Ecto neural progenitor cell (in vitro differentiated cells): Measurements from ENCODE around the gene ALDH3B1.
A peak's percentile ranks its signal among the peaks of the same experiment; 100 is the strongest.

Experiments used
- DNase-seq: peaks from one replicate; pipeline ENCODE4 v3.0.0-alpha.2; 2018; ENCODE audit warnings: low spot score

Gene ALDH3B1

GRCh38 chr11:67997475-67997921 is 12.6 kb upstream of the ALDH3B1 start:
- no peak for DNase-seq

GRCh38 chr11:67998150-67999045 is 11.7 kb upstream of the ALDH3B1 start:
- DNase-seq, result no peak

- DNase-seq, result no peak
These were observed 10.9 kb upstream of the ALDH3B1 start for GRCh38 chr11:67999201-67999629.

GRCh38 chr11:67999704-68000103 is 10.4 kb upstream of the ALDH3B1 start:
- DNase-seq, result no peak

DNA sequence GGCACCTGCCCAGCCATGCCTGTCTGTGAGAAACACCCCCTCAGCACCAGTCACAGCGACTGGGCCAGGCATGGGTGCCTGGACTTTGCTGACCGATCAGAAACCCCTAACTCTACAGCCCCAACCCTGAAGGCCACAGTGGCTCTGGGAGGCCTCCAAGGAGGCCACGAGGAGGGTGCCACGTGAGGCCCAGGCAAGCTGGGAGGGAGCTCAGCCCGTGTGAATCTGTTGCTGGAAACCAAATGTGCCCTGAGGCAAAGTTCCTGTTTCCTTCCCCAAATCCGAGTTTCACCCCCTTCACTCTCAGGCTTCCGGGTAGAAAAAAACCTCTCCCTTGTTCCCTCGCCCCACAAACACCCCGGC is 7.6 kb upstream of the ALDH3B1 start:
- no peak for DNase-seq

GRCh38 chr11:68002938-68003845 is 6.9 kb upstream of the ALDH3B1 start:
- DNase-seq, result peak; percentile 72

- DNase-seq, result peak; percentile 83
These were observed 6.1 kb upstream of the ALDH3B1 start, which contains the start of gene UNC93B1 for GRCh38 chr11:68003846-68004550. Gene UNC93B1, minus strand, starts transcription at chr11:68004097. Its CDS starts 54 bp downstream, at chr11:68004043.

GRCh38 chr11:68004551-68005335 is 5.4 kb upstream of the ALDH3B1 start:
- no peak for DNase-seq

DNA sequence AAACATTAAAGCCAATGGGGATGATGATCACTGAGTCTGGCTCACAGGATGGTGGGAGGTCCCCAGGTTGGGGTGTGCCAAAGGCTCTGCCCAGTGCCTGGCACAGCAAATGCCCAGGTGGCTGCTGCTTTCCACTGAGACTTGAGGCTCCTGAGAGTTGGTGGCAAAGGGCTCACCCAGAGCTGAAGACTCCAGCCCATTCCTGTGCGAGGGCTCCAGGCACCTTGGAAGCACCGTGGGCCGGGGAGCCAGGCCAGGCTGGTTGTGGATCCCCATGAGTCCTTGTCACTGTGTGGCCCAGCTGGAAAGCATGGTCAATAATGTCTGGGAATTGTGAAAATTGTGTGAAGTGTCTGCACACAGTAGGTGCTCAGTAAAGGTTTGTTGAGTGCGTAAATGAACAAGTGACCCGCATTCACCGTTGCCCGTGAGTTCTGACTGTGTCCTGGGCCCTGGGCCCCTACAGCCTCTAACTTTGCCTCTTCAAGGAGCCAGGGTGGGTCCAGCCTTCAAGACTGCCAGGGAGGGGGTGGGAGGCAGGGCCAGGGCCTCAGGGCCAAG is 3.4 kb upstream of the ALDH3B1 start:
- DNase-seq, result no peak

- DNase-seq, result no peak
These were observed 2.4 kb upstream of the ALDH3B1 start for GRCh38 chr11:68007498-68008380.

DNA sequence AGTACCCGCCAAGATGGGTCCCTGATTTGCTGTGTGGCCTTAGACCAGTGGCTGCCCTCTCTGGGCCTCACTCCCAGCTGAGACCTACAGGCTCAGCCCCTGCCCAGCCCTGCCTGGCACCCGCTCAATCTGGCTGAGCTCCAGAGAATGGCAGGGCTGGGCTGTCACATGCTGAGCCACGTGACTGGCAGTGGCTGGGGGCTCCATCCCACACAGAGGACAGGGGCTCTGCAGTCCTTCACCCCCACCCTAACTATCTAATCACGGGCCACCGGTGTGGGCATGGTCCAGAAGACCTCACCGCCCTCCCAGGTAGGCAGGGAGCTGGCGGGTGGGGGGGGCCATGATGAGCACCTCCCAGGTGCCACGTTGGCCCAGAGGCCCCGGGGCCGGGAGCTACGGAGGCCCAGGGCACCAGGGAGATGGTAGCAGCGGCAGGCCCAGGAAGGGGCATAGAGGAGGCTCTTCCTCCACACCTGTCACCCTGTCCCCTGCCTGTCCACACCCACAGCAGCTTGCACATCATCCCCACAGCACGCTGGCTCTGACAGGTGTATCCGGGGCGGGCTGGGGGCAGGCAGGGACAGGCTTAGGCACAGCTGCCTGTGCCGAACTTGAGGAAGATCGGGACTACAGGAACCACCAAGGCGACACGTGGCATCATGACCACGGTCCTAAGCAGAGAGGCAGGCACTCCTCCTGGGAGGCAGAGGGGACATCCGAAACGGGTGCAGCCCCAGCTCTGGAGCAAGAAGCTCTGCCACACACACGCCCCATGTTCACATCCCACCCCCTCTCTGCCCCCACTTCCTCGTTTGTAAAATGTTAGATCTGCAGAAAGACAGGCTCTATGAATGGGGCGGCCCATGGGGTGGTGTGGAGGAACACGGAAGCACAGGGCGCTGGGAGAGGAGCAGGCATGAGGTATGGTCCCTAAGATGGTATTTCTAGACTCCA is 1.5 kb upstream of the ALDH3B1 start:
- no peak for DNase-seq

GRCh38 chr11:68009391-68010089 is 587 bp upstream of the ALDH3B1 start:
- no peak for DNase-seq

DNA sequence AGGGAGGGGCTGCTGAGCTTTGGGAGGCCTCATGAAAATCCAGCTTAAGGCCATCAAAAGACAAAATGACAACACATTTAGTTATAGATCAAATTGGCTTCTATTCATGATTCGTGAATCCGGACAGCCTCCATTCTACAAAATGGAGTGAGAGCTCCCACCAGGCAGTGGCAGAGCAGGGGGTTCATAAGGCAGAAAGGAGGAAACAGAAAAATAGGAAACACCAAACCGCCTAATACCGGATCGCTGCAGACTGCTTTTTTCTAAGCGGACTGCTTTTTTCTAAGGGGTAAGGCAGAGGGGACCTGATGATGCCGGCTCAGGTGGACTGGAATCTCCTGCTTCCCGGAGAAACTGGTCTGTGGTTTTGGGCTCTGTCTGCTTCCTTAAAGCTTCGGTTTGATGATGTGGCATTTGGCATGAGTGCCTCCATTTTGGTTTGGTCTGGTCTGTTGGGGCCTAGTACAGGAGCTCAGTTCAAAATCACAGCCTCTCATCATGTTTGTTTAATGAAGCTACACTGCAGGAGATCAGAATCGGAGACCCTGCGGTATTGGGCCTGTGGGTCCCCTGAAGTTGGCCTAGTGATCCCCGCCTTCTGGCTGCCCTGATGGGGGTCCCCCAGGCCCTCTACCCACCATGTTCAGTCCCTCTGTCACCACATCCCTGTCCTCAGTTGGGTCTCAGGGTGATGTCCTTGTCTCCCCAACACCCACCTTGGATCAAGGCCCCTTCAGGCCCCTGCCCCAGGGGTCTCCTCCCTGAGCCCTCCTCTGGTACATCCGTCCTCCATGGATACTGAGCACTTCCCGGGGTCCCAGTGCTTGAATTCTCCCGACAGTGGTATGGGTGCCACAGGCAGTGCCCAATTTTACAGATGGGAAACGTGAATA is 1.2 kb downstream of the ALDH3B1 start:
- no peak for DNase-seq

DNA sequence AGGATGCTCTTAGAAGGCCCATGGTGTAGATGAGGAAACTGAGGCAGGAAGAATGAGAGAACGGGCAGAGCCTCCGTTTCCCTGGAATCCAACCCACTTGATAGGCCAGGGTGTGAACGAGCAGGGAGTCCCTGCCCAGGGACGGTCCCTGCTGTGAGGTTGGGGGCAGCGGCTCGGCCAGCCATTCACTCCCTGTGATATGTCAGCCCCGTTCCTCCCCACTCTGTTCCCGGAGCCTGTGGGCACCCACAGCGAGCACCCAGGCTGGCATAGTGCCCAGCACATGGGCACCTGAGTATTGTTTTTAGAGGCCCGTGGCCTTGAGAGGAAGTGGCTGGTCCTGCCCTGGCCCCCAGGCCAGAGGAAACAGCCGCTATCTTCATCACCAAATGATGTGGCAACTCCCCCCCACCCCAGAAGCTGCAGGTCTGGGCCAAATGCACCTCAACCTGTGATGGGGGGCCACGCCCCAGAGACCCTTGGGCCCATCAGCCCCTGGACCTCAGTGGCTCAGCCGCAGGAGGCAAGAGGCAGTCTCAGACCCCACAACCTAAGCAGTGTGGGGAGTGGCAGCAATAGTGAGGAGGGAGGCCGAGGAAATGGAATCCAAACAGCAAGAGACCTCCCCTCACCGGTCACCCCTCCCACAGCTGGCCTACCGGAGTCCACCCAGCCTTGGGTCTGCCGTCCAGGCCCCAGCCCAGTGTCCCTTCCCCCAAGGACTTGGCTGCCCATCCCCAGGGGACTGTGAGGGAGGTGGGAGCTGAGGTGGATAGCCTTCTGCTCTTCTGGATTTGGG is 2.1 kb downstream of the ALDH3B1 start:
- DNase-seq, result no peak

DNA sequence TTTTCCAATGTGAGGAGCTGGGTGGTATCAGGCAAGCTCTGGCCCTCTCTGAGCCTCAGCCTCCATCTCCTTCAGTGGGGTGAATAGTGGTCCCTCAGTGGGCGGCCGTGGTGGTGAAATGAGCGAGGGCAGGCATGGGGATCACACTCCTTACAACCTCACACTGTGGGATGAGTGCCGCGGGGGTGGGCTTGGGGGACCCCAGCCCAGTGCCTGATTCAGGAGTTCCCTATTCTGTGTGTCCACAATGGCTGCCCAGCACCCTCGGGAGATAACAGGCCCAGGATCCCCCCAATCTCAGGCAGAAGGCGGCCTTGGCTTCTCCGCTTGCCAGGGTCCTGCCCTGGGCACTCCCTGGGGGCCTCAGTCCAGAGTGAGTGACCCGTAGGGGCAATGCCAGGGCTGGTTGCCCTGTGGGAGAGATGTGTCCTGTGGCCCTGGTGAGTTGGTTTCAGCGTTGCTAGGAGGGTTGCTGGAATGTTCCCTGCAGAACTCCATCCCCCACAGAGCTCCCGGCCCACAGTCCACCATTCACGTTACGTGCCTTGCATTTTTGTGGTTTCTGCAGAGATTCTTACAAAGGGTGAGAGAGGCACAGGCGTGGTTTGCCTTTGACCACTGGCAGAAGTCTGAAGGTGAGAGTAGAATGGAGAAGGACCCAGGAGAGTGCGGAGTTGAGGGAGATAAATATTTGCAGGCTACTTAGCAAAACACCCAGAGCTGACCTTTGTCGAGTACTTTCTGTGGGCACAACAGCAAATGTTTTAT is 2.9 kb downstream of the ALDH3B1 start:
- no peak for DNase-seq
